GM19397 (cell line): ENCODE measurements around the gene CACNA1A.

Experiments used
- ATAC-seq: cut with Tn5 transposase; IDR thresholded peaks from one replicate; pipeline ENCODE4 v1.9.1; 2021; ENCODE audit warnings: mild to moderate bottlenecking, moderate library complexity; ENCODE audit not compliant: unreplicated experiment

Gene CACNA1A

GRCh38 chr19:13238891-13239534 is 267.3 kb downstream of the CACNA1A start:
- no peak for ATAC-seq

- ATAC-seq, result no peak
Measured at GRCh38 chr19:13234518-13234917, 271.8 kb downstream of the CACNA1A start.

- ATAC-seq, result no peak
Measured at GRCh38 chr19:13231663-13232062, 274.6 kb downstream of the CACNA1A start.

DNA sequence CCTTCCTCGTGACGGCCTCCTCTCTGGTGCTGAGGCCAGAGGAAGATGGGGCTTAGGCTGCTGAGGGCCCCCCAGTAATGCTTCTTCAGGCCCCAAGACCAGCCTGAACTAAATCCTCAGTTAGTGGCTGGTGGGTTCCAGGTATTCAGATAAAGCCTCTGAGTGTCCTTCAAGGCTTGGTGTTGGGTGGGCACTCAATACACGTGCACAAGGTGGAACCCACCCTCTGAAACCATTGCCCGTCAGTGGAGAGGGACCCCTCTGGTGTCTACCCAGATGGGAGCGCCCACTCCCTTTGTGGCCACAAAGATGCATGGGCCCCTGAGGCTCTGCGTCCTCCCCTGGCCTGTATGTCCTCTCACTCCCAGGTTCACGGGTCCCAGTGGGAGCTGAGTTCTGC is 277.0 kb downstream of the CACNA1A start:
- ATAC-seq, result no peak

DNA sequence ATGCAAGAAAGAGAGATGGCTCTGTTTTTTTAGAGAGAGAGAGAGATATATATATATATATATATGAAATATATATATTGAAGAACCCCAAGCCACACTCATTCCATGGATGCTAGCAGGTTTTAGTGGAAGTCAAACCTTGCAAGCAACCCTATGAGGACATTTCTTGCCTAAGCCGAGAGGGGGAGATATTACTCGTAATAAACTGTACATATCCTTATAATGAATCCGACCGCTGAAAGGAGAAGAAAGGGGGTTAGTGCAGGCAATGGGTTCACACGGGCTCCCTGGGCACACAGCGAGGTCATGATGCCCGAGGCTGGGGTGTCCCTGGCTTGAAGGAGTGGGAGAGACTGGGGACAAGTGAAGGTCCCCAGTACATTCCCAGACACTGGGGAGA is 277.7 kb downstream of the CACNA1A start:
- ATAC-seq, result no peak

DNA sequence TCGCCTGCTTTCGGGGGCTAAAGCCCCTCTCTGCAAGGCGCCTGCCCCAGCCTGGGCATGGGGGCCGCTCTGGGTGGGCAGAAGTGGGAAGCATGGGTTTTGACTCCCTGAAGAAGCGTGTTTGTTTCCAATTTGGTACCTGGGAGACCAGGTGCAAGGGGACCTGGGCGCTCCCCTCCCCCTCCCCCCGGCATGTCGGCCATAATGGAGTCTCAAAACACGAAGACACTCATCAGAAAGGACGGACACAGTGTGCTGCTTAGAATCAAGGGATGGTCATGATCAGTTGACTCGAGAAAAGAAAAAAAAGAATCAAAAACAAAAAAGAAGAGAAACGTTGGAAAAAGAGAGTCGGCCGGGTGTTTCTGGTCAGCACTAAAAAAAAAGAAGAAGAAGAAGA is 279.3 kb downstream of the CACNA1A start:
- ATAC-seq, result no peak

DNA sequence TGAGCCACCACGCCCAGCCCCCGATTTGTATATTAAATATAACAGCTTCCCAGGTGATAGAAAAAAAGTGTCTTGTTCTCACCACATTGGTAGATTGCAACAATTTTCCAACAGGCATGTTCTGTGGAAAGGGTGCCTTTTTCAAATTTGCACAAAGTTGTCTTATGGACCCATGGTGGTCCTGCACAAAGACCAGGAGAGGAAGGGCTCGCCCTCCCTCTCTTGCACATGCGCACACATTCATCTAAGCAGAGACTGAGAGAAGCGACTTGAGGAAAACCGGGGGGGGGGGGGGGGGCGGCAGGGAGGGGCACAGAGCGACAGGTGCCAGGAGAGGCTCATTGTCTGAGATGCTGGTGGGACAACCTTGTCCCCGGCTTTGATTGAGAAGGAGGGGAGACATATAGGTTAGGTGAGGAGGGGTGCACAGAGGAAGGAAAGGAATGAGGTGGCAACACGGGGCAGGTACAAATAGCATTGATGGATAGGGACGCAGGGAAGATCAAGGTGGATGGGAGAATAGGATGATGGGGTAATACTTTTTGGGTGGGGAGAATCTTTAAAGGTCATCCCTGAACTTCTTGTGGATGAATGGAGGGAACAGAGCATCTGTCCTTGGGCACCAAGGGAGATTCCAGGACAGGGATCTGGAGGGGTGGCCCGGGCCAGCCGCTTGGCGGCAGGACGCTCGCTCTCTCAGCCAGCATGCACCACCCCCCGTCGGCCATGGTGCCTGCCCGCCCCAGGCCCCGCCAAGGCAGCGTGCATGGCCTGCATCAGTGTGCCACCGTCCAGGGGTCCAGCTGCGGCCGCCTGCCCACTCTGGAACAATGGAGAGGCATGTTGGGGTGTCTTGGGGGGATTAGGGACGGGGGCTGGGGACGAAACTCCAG is 280.1 kb downstream of the CACNA1A start:
- ATAC-seq, result no peak

DNA sequence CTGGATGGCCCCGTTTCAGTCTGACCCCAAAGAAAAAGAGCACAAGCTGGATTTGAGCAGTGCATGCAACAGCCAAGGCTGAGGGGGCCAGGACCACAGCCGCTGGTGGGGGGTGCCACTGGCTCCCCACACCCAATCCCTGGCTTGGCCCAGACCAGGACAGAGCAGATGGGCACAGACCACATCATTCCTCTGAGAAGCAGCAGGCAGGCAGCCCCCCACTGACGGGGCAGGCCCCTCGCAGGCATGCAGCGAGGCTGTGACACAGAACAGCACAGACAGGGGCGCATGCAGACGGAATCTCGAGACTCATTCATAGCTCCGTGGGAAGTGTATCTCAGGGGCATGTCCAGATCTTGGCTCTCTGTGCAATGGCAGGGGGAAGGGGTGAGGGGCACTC is 281.2 kb downstream of the CACNA1A start:
- no peak for ATAC-seq

DNA sequence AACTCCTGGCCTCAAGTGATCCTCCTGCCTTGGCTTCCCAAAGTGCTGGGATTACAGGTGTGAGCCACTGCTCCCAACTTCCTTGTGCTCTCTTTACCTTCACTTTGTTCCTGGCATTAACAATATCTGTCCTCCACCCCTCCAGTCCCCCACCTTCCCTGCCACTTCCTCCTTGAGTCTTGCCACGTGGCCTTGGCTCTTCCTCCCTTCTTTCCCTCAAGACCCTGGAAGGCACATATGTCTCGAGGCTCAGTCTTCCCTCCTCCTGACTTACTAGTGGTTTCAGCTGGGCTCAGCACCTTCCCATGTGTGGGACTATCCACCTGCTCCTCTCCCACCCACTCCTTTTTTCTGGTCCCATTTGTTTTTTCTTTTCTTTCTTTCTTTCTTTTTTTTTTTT is 285.4 kb downstream of the CACNA1A start:
- ATAC-seq, result no peak

DNA sequence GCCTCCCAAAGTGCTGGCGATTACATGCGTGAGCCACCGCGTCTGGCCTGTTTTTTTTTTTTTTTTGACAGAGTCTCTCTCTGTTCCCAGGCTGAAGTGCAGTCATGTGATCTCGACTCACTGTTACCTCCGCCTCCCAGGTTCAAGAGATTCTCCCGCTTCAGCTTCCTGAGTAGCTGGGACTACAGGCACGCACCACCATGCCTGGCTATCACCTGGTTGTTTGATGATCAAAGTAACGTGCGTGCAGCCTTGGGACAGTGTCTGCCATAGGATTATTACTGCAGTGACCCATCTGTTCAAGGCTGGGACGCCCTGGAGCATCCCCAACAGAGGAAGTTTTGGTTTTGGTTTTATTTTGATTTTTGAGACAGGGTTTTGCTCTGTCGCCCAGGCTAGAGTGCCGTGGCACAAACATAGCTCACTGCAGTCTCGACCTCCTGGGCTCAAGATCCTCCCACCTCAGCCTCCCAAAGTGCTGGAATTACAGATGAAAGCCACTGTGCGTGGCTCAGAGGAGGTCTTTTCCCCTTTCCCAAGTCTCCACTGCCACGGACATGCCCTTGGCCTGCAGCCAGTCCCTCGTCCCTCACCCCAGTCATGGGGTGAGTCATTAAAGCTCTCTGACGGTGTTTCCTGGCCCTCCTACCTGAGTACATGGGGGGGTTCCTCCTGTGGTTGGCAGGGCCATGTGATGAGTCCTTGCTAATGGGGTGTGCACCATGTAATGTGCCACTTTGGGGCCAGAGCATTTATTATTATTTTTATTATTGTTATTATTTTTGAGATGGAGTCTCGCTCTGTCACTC is 290.5 kb downstream of the CACNA1A start:
- ATAC-seq, result no peak

DNA sequence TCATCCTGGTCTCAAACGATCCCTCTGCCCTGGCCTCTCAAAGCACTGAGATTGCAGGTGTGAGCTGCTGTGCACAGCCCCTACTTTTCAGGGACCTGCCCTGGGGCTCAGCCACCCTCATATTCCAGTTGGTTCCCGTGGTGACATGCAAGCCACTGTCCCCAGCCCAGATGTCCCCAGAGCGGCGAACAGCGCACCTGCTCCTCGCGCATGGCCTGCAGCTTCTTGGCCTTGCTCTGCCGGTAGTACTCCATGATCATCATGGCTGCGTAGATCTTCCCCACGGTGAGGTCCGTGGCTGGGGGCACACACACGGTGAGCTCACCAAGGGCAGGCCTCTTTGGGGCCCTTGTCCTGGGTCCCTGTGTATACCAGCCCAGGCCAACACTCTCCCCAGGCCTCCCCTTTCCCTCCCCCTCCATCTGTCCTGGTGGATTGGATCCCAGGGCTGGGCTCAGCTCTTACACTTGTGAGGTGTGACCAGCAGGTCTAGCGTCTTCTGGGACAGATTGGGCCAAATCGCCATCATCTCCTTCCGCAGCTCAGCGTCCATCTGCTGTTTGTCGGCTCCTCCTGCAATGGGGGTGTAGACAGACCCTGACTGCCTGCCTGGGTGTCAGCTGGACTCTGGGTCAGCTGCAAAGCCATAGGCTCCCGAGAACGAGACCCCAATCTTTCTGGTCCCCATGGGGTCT is 292.1 kb downstream of the CACNA1A start:
- ATAC-seq, result no peak

- ATAC-seq, result no peak
Measured at GRCh38 chr19:13212759-13213330, 293.4 kb downstream of the CACNA1A start.

- no peak for ATAC-seq
Measured at GRCh38 chr19:13211426-13212308, 294.6 kb downstream of the CACNA1A start.

- ATAC-seq, result no peak
Measured at GRCh38 chr19:13210941-13211340, 295.3 kb downstream of the CACNA1A start.

DNA sequence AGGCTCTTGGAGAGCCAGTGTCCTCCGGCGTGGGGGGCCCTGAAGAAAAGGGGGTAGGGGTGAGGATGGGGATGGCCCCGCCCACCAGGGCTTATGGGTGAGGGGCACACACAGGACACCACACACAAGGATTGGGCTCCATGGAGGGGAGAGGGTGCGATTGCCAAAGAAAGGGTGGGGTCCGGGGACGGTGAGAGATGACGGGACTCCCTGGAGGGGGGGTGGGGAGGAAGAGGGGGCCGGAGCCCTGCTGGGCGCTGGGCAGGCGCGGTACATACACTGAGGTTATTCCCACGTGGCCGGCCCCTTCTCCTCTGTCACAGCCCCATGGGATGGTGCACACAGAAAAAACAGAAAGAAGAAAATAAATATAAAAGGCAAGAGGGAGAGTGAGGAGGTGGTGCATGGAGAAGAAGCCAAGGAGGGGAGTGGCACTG is 295.9 kb downstream of the CACNA1A start:
- ATAC-seq, result no peak

DNA sequence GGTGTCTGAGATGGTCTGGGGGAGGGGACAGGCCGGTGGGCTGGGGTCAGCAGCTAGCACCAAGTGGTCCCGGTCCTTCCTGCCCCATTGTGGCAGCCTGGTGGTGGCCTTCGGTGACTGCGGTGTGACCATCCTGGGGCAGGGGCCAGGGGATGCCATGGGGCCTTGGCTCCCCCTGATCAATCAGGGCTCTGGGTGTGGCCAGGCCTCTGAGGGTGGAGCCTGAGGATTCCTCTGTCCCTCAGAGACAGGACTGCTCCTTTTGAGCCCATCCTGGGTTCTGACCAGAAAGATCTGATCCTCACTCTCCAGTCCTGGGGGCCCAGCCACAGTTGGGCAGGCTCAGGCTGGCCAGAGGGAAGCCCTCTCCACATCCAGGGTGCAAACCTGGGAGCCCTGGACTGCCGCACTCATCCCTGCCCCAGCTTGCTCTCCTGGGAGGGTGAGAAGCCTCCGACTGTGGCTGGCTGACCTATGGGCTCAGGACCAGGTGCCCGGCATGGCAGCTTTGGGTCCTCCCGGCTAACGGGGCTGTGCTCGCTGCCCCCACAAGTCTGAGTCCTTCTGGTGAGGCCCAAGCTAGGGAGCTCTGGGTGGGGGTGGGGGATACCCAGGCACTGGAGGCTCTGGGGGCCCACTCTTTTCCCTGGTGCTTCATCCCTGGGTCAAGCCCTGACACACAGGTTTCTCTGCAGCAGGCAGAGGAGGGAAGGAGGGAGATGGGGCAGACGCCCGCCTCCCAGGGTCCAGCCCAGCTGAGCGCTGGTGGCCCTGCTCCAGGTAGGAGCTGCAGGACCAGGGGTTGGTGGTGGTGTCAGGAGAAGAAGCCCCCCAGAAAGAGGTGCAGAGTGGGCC is 296.6 kb downstream of the CACNA1A start:
- ATAC-seq, result no peak

GRCh38 chr19:13208672-13209483 is 297.4 kb downstream of the CACNA1A start:
- ATAC-seq, result no peak
